GM19438 (cell line): ENCODE data around the gene TAC4.

Source experiments
- ATAC-seq: cut with Tn5 transposase; IDR thresholded peaks from one replicate; pipeline ENCODE4 v1.9.1; 2021; ENCODE audit warnings: low read depth; ENCODE audit not compliant: unreplicated experiment

Gene TAC4

GRCh38 chr17:49819651-49820050, 28.2 kb downstream of the TAC4 start:
- no peak for ATAC-seq

- no peak for ATAC-seq
Observed at GRCh38 chr17:49819138-49819537, 28.7 kb downstream of the TAC4 start.

DNA sequence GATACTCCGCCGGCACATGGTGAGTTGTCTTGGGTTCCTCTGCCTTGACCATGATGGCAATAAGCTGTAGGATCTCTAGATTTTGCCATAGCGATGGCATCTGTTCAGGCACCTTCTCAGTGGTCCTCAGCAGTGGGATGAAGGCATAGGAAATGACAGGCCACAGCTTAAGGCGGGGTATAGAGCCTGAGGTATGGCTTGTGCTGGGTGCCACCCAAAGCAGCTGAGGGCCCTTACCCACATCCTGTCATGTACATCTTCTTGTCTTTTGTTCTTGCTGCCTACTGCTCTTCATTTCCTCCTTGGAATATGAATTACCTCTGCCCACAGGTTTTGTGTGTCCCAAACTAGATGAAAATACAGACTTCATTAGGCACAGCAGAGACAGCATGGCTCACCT, 29.9 kb downstream of the TAC4 start:
- ATAC-seq: no peak

- ATAC-seq: no peak
Observed at GRCh38 chr17:49815761-49816281, 32.0 kb downstream of the TAC4 start.

DNA sequence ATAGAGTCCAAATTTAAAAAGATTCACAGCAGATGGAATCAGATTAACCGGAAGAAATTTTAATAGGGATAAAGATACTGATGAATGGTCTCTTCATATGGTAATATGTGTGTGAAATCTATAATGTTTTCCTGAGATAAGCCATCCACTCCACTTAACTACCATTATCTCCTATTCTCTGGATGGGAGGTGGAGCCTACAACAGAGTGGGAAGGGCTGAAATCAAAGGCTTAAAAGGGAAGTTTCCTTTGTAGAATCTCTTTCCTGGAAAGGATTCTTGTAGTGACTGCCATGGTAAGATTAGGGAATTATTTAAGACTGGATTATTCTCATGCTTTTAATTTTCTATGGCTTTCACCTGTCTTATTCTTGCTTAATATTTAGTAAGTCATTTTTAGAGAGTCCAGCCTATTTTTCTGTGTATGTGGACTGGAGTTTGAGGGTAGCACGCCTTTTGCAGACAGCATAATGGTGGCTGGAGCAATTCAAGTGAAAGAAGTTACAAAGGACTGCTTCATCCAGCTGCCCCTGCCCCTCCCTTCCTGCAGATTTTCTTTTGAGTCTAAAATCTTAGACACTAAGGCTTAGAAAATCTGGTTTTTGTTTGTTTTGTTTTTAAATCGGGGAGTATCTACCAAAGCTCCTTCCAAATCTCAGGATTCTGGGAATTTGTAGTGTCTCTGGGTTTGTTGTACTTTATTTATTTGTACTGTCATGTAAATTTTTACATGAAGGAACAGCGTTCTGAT, 32.9 kb downstream of the TAC4 start:
- no peak for ATAC-seq

- ATAC-seq: no peak
Observed at GRCh38 chr17:49809056-49809455, 38.8 kb downstream of the TAC4 start.

DNA sequence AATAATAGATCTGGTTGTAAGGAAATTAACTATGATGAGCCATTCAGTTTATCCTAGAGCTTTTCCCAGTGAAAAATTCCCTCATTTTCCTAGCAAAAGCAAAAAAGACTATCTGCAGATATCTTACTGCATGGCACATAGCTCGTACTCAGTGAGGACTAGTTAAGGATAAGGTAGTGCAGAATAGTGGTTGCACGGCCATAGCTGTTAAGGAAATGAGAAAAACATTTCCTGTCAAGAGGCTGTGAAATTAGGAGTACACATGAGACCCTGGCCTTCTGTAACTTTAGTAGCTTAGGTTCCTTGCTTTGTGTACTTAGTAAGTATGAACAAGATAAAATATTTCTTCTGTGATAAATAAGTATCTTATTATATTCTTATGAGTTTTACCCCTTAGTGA, 49.1 kb downstream of the TAC4 start:
- no peak for ATAC-seq

DNA sequence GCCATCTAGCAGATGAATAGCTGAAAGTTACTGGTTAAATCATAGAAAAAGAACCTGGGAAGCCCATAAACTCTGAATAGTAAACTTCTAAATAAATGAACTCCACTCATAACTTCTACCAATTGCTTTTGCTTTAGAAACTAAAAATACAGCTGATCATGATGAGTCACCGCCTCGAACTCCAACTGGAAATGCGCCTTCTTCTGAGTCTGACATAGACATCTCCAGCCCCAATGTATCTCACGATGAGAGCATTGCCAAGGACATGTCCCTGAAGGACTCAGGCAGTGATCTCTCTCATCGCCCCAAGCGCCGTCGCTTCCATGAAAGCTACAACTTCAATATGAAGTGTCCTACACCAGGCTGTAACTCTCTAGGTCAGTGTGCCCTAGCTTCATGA, 49.7 kb downstream of the TAC4 start:
- ATAC-seq: no peak

DNA sequence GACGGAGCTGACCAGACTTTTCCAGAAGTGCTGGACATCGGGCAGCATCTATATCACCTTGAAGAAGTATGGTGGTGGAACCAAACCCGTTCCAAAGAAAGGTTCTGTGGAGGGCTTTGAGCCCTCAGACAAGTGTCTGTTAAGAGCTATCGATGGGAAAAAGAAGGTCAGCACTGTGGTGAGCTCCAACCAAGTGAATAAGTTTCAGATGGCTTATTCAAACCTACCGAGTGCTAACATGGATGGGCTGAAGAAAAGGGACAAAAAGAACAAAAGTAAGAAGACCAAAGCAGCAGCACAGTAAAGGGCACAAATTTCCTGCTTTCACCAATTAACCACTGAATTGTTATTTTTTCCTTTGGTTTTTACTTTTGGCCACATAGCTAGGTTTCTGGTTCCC, 52.5 kb downstream of the TAC4 start:
- ATAC-seq: no peak

- ATAC-seq: no peak
Observed at GRCh38 chr17:49793309-49793708, 54.6 kb downstream of the TAC4 start.

DNA sequence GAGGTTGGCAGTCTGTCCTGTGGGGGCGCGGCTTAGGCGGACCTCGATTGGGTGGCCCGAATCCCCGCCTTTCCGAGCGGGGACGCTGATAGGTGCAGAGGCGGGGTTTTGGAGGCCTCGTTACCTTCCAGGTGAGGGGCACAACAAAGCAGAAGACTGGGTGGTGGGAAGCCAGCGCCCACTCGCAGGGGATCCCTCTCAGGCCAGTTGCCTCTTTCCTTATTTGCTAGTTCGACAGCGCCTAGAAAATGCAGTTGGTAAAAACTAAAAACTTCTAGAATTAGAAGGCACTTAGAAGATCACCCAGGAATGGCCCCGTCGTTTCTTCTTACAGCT, 58.7 kb downstream of the TAC4 start:
- ATAC-seq: no peak

GRCh38 chr17:49788478-49789242, 59.2 kb downstream of the TAC4 start, which contains the start of gene KAT7:
TSS of gene KAT7 (plus strand) at chr17:49788681. CDS start at chr17:49788835, 154 bp downstream.
- ATAC-seq: peak; percentile 89
